Left renal pelvis (tissue), 4 donors: ENCODE measurements around the gene ACVR1. TPM values are rescaled to one million over a fixed set of nuclear protein-coding genes. Genes with fewer than 3 reads are reported as not detected.

Experiments
- DNase-seq, 4 donors: peaks; one replicate each; pipeline ENCODE4 v3.0.0-alpha.2; 2013; ENCODE audit warnings: low read depth in 4 of 4, low spot score in 3 of 4
- polyA plus RNA-seq, 4 donors: library from polyadenylated mRNA; unstranded; fragments of 120-200 nt; gene quantifications; one replicate each; pipeline ENCODE4 v1.2.1, GENCODE V29; 2013; ENCODE audit not compliant: insufficient read length in 4 of 4

ACVR1 gene
- polyA plus RNA-seq, 4 donors: 23.5 to 48.1 (median 31.9) TPM

- DNase-seq: no peak
These were observed 72.7 kb downstream of the ACVR1 start for GRCh38 chr2:157803476-157803875.

- no peak for DNase-seq
These were observed 75.2 kb downstream of the ACVR1 start for GRCh38 chr2:157800838-157801495.

- no peak for DNase-seq
These were observed 83.0 kb downstream of the ACVR1 start for GRCh38 chr2:157793053-157793612.

GRCh38 chr2:157792335-157793052 is 83.6 kb downstream of the ACVR1 start:
- DNase-seq: no peak

- DNase-seq: no peak
These were observed 85.3 kb downstream of the ACVR1 start for GRCh38 chr2:157790780-157791179.

GRCh38 chr2:157789933-157790511 is 86.1 kb downstream of the ACVR1 start:
- no peak for DNase-seq

- DNase-seq: no peak
These were observed 86.9 kb downstream of the ACVR1 start for GRCh38 chr2:157789256-157789655.

GRCh38 chr2:157788201-157788600 is 87.9 kb downstream of the ACVR1 start:
- no peak for DNase-seq

- no peak for DNase-seq
These were observed 88.7 kb downstream of the ACVR1 start for GRCh38 chr2:157787364-157787938.

GRCh38 chr2:157786663-157787363 is 89.3 kb downstream of the ACVR1 start:
- DNase-seq: no peak

GRCh38 chr2:157785866-157786662 is 90.1 kb downstream of the ACVR1 start:
- no peak for DNase-seq

GRCh38 chr2:157785200-157785599 is 90.9 kb downstream of the ACVR1 start:
- DNase-seq: no peak

GRCh38 chr2:157784823-157785175 is 91.3 kb downstream of the ACVR1 start:
- no peak for DNase-seq

- no peak for DNase-seq
These were observed 91.8 kb downstream of the ACVR1 start for GRCh38 chr2:157784169-157784822.

GRCh38 chr2:157783245-157783644 is 92.9 kb downstream of the ACVR1 start:
- DNase-seq: no peak

- no peak for DNase-seq
These were observed 93.9 kb downstream of the ACVR1 start for GRCh38 chr2:157782057-157782845.

- DNase-seq: no peak
These were observed 95.9 kb downstream of the ACVR1 start for GRCh38 chr2:157780211-157780610.

- DNase-seq: no peak
These were observed 96.3 kb downstream of the ACVR1 start for GRCh38 chr2:157779794-157780193.

GRCh38 chr2:157777427-157777826 is 98.7 kb downstream of the ACVR1 start:
- DNase-seq: peak; percentile 8 to 42 (median 21)
